Measurements from ENCODE around the gene SAMD9. TPM values are rescaled to one million over a fixed set of nuclear protein-coding genes. Genes with fewer than 3 reads are reported as not detected.

Gene SAMD9
- polyA plus RNA-seq, 3 donors = 2.9 to 14.7 (median 7.2) TPM

DNA sequence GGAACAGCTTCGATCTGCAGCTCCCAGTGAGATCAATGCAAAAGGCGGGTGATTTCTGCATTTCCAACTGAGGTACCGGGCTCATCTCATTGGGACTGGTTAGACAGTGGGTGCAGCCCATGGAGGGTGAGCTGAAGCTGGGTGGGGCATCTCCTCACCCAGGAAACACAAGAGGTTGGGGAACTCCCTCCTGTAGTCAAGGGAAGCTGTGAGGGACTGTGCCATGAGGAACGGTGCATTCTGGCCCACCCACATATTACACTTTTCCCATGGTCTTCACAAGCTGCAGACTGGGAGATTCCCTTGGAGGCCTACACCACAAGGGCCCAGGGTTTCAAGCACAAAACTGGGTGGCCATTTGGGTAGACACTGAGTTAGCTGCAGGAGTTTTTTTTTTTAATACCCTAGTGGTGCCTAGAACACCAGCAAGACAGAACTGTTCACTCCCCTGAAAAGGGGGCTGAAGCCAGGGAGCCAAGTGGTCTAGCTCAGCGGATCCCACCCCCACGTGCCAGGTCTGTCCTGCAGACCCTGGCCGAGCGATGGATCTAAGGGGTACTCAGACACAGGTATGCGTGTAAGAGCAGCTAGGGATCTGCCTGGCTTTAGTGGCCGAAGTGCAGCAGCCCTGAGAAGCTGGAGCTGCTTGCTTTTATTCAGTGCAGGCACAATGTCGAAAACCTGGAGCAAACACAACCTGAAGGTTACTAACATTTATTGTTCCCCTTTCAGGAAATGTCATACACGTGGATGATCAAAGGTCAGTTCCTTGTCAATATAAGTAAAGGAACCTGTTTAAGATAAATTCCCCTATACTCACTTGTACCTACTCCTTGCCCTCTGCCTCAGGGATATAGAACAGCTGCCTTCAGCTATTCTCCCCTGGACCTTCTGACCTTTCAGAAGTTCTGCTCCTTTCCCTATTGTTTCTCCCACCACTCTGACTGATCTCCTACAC lies 3.1 kb upstream of the SAMD9 start:
- H3K36me3 Mint-ChIP-seq = peaks cover 5 to 6% of the 10 kb centered on the region in 2 donors
- H3K27me3 Mint-ChIP-seq (ENCODE audit: low read depth in 3 of 3) = peaks cover 0 to 4% (median 0%) of the 10 kb centered on the region in 3 donors
- H3K27ac Mint-ChIP-seq = no peak overlapping the region
- H3K9me3 Mint-ChIP-seq = peaks cover 2 to 36% (median 25%) of the 10 kb centered on the region in 7 donors
- peaks cover 19% of the 10 kb centered on the region for H3K4me1 Mint-ChIP-seq
- Histone ChIP-seq H3K9ac (ENCODE audit: insufficient read depth, low read length, poor library complexity, severe bottlenecking) (no peak overlapping the region), H3K4me1 (ENCODE audit: control insufficient read depth in 1 of 2, insufficient read depth in 2 of 2, low read length in 2 of 2) (peaks cover 17 to 23% of the 10 kb centered on the region in 2 donors), H3K27ac (ENCODE audit: low read depth in 1 of 2, low read length in 2 of 2) (no peak overlapping the region), H3K4me2 (replicated peaks; ENCODE audit: extremely low read depth, low read length, poor library complexity, severe bottlenecking) (no peak overlapping the region), H3K4me3 (replicated peaks in 1 of 3; ENCODE audit: low read depth in 2 of 3, low read length in 3 of 3) (no peak overlapping the region), H3K27me3 (ENCODE audit: control insufficient read depth in 2 of 2, insufficient read depth in 2 of 2, low read length in 2 of 2) (no peaks in the 10 kb centered on the region), H4K20me1 (ENCODE audit: insufficient read depth, low read length) (no peaks in the 10 kb centered on the region), H3K79me2 (ENCODE audit: insufficient read depth, low read length) (peaks cover 18% of the 10 kb centered on the region), H2AFZ (ENCODE audit: insufficient read depth, low read depth, low read length, poor library complexity, severe bottlenecking) (no peak overlapping the region), H3K36me3 (replicated peaks in 1 of 2; ENCODE audit: control insufficient read depth in 1 of 2, insufficient read depth in 2 of 2, low read length in 2 of 2) (no peaks in the 10 kb centered on the region), H3K9me3 (replicated peaks in 1 of 2; ENCODE audit: control insufficient read depth in 1 of 2, insufficient read depth in 1 of 2, low read length in 2 of 2) (peaks cover 0 to 7% of the 10 kb centered on the region in 2 donors)
- WGBS (ENCODE audit: insufficient coverage) = 97% methylated on average over 7 of the region's 12 CpGs
- DNase-seq = no peak
- H3K4me3 Mint-ChIP-seq = no peak overlapping the region
- TF ChIP-seq, protein P1, sequence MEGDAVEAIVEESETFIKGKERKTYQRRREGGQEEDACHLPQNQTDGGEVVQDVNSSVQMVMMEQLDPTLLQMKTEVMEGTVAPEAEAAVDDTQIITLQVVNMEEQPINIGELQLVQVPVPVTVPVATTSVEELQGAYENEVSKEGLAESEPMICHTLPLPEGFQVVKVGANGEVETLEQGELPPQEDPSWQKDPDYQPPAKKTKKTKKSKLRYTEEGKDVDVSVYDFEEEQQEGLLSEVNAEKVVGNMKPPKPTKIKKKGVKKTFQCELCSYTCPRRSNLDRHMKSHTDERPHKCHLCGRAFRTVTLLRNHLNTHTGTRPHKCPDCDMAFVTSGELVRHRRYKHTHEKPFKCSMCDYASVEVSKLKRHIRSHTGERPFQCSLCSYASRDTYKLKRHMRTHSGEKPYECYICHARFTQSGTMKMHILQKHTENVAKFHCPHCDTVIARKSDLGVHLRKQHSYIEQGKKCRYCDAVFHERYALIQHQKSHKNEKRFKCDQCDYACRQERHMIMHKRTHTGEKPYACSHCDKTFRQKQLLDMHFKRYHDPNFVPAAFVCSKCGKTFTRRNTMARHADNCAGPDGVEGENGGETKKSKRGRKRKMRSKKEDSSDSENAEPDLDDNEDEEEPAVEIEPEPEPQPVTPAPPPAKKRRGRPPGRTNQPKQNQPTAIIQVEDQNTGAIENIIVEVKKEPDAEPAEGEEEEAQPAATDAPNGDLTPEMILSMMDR (IDR thresholded peaks at IDR 0.05) = no peak
- intact Hi-C loops (cut with micrococcal nuclease) = no loop called here

GRCh38 chr7:93119191-93119905 lies 1.6 kb upstream of the SAMD9 start:
- Mint-ChIP-seq H3K4me3 (no peak overlapping the region), H3K36me3 (peaks cover 15 to 17% of the 10 kb centered on the region in 2 donors), H3K9me3 (peaks cover 3 to 30% (median 15%) of the 10 kb centered on the region in 7 donors), H3K27me3 (ENCODE audit: low read depth in 3 of 3) (peaks cover 0 to 3% (median 0%) of the 10 kb centered on the region in 3 donors), H3K27ac (peak overlapping the region in 6 of 7 donors; percentile 8 to 85 (median 40)), H3K4me1 (peaks cover 35% of the 10 kb centered on the region)
- no peaks in the 10 kb centered on the region for H3K27me3 ChIP-seq (ENCODE audit: control insufficient read depth in 2 of 2, insufficient read depth in 2 of 2, low read length in 2 of 2)
- no peak for DNase-seq
- H3K9me3 ChIP-seq (replicated peaks in 1 of 2; ENCODE audit: control insufficient read depth in 1 of 2, insufficient read depth in 1 of 2, low read length in 2 of 2) = peaks cover 0 to 7% of the 10 kb centered on the region in 2 donors
- H3K4me1 ChIP-seq (ENCODE audit: control insufficient read depth in 1 of 2, insufficient read depth in 2 of 2, low read length in 2 of 2) = peaks cover 19 to 34% of the 10 kb centered on the region in 2 donors
- H2AFZ ChIP-seq (ENCODE audit: insufficient read depth, low read depth, low read length, poor library complexity, severe bottlenecking) = peak overlapping the region; percentile 77
- intact Hi-C loops (cut with micrococcal nuclease) = no loop called here
- H3K4me2 ChIP-seq (replicated peaks; ENCODE audit: extremely low read depth, low read length, poor library complexity, severe bottlenecking) = no peak overlapping the region
- no peak overlapping the region for H3K27ac ChIP-seq (ENCODE audit: low read depth in 1 of 2, low read length in 2 of 2)
- peaks cover 34% of the 10 kb centered on the region for H3K79me2 ChIP-seq (ENCODE audit: insufficient read depth, low read length)
- no peak overlapping the region for H3K9ac ChIP-seq (ENCODE audit: insufficient read depth, low read length, poor library complexity, severe bottlenecking)
- H3K36me3 ChIP-seq (replicated peaks in 1 of 2; ENCODE audit: control insufficient read depth in 1 of 2, insufficient read depth in 2 of 2, low read length in 2 of 2) = peaks cover 0 to 9% of the 10 kb centered on the region in 2 donors
- 96% methylated on average over 3 of the region's 4 CpGs for WGBS (ENCODE audit: insufficient coverage)
- H4K20me1 ChIP-seq (ENCODE audit: insufficient read depth, low read length) = no peaks in the 10 kb centered on the region
- TF ChIP-seq, protein P1 (IDR thresholded peaks at IDR 0.05) = no peak
- H3K4me3 ChIP-seq (replicated peaks in 1 of 3; ENCODE audit: low read depth in 2 of 3, low read length in 3 of 3) = no peak overlapping the region

Measured in CD14-positive monocyte (primary cell).